HG03520 (cell line): ENCODE results near the gene C14orf180.

Experiments
- ATAC-seq: cut with Tn5 transposase; IDR thresholded peaks from one replicate; pipeline ENCODE4 v1.9.1; 2021; ENCODE audit warnings: mild to moderate bottlenecking, moderate library complexity; ENCODE audit not compliant: unreplicated experiment

C14orf180 gene

DNA sequence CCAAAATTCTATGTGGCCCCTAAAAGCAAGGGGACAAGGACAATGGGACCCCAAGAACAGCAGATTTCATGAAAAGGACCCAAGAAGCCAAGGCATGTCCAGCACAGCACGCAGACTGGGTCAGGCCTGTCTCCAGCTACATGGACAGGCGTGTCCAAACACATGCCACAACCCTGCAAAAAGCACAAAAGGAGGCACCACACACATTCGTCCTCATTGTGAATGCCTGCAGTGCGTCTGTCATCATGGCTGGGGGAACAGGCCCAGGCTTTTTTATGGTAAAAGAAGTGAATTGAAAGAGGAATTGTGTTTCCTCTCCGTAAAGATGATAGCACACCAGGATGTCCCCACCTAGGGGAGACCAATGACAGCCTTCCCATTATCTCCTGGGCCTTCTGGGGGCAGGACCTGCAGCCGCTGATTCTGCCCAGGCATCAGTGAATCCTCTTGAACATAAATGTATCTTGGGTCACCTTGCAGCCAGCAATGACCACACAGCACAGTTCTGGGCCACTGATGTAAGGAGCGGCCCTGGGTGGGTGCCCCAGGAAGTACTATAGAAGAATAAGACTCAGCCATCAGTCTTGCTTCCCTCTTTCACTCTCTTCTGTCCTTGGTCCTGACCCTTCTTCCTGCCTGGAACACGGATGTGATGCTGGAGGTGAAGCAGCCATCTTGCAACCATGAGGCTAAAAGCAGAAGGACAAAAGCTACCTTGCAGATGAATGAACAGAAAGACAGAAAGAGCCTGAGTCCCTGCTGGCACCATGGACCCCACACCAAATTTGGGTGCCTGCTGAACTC, 29.8 kb upstream of the C14orf180 start:
- ATAC-seq = no peak

DNA sequence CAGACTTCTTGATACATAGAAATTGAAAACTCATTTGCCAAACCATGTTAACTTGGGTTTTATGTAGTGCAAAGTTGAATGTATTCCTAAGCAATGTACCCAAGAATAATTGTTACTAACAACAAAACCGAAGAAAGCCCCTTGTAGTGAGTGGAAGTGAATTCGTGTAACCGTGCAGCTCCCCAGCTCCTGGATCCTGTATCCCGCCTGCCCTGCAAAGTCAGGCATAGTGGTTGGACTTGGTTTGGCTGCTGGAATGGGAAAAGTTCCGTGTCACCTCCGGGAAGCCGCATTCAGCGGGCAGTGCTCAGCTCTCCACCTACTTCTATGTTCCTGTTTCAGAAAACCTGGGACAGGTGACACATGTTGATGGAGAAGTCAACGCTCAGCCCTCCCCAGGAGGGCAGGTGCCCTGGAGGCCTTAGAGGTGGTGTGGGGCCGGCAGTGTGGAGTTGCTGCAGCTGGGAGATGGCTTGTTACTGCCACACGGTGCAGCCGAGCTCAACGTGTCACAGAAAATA, 29.2 kb upstream of the C14orf180 start:
- no peak for ATAC-seq

DNA sequence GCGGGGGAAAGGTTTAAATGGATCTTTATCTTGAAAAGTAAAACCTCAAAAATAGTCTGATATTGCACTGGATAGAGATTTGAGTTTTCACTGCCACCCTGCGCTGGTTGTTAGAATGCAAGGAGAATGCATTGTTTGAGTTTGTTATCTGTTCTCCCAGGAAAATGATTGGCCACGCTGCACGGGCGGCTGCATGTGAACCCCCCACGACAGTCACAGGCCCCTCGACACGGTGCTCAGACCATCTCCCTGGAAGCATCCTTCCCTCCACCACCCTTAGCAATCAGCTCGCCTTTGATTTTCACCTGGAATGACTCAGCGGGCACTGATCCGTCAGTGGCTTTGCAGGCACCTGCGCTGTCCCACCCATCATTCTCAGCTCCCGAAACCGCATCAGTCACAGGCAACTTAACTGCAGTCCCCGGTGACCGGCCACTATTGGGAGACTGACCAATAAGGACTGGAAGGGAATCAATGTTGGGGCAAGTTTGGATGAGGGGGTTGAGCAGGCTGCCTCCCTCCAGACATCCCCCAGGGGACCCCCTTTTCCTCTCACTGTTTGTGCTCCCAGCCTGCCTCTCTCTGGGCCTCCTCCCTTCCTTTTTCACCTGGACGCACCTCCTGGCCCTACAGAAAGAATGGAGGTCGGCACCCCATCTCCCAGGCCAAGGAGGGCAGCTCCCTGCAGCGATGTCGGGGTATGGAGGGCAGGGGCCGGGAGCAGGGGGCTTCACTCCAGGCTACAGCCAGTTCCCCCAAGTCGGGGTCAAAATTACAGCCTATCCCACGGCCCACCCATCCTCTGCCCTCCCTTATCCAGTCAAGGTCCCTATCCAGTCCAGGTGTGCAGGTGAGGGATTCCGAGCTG, 28.5 kb upstream of the C14orf180 start:
- no peak for ATAC-seq

DNA sequence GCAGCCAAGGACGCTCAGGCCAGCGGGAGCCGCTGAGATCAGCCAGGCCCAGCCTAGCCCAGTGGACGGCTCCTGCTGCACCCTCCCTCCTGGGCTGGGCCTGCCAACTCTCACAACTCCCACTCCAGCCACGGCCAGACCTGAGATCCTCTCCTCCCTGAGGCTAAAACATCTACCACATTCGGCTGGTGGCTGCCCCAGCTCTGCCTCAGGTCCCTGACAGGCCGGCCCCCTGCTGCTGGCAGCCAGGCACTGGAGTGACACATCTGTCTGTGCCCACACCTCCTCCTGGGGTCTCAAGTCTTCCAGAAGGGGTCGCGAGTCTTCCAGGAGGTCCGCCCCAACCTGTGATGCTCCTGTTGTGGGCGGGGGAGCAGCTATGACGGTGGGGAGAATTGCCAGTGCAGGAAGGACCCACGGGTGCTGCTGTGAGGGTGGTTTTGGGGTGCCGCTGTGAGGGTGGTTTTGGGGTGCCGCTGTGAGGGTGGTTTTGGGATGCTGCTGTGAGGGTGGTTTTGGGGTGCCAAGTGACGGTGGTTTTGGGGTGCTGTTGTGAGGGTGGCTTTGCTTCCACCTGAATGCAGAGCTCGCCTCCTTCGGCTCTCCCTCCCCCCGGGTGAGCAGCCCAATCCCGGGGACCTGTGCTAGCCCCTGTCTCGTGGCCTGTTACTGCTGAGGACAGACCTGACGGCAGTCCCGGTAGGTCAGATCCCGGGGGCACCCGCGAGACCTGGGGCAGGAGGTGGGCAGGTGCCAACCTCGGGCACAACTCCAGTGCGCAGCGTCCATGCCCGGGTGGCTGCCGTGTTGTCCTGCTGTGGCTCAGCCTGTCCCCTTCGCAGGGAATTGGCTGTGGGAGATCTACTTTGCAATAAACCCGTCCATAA, 27.5 kb upstream of the C14orf180 start:
- ATAC-seq = no peak

DNA sequence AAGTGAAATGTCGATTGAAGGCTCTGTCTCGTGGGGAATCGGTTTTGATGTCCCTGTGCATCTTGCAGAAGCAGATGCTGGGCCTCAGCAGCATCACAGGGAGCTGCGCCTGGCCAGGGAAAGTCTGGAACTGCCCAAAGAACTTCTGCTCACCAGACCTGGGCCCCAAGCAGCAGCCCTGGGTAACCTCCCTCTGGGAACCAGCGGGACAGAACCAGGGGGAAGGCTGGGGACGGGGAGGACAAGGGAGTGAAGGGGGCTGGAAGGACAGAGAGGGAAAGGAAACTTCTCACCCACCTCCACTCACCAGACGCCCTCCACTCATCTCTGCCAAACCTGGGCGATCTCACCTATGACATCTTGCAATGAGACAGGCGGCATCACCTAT, 26.8 kb upstream of the C14orf180 start:
- no peak for ATAC-seq

DNA sequence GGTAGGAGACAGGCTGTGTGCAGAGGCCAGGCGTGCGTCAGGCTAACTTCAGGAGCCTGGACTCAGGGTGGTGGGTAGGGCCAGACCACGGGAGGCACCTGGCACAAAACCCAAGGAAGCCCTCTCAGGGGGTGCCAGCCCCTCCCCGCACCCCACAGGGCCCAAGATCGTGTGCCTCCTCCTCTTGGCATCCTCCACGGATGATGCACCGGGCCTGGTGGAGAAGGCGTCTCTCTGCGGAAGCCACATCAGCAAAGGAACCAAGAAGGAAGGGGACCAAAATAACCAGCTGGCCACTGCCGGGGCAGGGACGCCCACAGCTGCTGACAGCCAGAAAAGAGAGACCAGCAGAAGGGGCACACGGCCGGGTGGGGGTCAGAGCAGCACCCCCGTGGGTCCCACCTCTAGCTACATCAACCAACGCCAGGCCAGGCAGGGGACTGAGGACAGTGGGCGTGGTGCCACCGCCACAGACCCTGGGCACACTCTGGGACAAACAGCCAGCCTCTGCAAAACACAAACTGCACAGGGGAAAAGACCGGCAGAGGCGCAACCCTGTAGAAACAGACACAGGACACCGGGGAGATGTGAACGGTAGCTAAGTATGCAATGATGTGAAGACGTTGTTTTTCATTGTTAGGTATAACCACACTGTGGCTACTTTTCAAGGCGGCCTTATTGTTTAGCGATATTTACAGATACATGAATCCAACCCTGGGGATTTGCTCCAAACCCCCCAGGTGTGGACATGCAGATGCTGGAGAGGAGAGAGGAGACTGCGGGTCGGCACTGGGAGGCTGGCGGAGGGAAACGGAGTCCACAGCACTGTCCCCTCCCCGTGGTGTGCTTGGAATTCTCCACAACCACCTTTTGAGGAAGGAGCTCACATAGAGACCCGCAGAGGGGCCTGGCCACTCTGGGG, 26.1 kb upstream of the C14orf180 start:
- no peak for ATAC-seq

DNA sequence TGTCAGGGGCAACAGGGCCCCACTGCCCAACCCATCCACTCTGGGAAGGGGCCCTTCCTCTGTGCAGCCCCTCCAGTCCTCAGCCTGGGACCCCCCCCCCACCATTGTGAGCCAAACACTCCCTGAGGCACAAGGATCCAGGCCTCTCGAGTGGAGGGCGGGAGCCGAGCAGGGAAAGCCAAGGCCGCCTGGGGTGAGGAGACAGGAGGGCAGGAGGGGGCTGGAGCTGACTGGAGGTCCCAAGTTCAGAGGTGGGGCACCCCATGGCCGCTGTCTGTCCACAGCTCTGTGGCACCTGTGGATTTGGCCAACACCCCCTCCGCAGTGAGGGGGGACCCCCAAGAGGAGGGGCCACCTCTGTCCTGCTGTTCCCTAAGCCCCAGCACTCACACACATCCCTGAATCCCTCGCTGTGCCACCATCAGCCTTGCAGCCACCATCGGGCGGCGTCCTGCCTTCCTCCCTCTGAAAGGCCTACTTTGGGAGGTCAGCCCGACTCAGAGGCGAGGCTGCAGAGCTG, 25.4 kb upstream of the C14orf180 start:
- no peak for ATAC-seq

DNA sequence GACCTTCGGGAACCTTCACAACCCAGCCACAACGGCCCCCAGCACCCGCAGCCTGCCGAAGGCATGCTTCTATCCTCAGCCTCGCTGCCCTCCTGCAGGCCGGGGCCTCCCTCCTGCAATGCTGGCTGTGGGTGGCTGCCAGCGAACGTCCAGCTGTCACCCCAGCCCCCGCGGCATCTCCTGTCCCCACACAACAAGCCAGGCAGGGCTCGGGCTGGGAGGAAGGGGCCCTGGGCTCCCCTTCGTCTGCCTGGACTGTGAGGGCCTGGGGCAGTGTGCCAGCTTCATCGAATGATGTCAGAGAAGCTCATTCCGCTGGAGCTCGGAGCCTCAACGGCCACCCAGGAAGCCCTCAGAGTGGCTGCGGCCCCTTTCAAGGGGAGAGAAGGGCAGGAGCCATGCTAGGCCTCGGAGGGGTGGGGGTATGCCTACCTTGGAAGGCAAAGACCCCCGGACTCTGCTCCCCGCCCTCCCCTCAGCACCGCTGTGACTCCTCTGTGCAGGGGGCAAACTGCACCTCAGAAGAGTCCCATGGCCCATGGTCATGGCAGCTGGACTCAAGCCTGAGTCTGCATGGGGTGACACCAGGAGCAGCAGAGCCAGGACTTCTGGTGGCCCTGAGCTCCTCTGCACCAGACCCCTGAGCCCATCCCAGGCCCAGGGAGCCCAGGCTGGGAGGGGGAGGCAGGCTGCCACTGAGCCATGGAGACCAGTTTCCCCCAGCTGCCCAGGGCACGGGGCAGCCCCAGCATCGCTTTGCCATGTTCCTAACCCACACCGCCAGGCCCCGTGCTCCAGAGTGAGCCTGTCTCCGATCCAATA, 24.7 kb upstream of the C14orf180 start:
- no peak for ATAC-seq

DNA sequence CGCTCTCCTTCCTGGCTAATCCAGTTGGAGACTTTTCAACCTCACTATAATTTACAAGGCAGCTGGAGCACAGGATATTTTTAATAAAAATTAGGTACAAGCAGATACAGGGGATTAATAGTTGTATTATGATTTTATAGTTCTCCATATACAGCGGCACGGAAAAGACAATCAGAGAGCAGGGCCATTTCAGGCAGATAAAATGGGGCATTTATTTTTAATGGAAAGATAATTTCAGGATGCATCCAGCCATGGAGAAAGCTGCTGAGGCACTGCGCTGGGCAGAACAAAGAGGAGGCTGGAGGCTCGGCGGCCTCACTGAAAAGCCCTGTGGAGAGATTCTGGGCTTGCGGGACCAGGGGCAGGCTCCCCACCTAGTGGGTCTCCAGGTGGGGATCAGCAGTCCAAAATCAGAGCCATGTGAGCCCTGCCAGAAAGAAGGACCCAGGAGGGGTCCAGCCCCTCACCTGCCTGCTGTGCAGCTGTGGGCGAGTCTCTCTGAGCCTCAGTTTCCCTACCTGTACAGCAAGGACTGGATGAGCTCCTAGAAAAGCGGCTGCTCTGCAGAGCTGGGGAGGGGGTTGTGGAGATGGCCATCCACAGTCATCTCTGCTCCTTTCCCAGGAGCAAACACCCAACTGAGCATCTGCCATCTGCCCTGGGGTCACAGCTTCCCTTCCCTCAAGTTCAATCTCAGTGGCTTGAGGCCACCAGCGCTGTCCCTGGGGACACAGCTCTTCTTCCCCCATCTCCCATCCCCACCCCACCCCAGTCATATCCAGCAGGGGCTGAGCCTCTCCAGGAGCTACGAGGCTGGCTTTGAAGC, 23.9 kb upstream of the C14orf180 start:
- ATAC-seq = no peak

DNA sequence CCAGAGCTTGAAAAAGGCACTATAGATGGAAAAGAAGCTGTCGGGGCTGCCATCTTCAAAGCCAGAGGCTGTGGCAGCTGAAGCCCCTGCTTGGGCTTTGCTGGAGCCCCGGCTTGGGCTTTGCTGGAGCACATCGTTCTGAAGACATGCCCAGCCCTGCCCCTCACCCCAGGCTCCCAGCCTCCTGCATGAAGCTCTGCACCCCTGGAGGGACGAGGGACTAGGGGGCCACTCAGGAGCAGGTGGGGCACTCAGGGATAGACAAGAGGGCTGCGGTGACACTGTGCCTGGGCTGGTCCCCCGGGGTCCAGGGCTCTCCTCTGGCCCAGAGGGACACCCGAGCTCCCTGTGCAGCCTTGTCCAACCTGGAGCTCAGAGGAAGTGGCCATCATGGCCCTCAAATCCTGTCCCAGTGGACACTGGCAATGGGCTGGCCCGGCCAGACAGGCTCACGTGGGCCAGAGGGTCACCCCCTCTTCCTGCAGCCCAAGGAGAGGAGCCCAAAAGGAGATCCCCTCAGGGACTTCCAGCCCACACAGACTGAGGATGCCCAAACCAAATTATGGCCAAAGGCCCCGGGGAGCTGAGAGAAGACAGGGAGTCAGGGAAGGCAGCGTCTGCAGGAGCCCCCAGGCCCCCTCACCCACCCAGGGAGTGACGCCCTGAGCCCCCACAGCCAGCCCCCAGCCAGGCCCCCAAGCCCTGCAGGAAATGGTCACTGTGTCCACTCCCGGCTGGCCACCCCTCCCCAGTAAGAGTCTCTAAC, 23.1 kb upstream of the C14orf180 start:
- no peak for ATAC-seq

DNA sequence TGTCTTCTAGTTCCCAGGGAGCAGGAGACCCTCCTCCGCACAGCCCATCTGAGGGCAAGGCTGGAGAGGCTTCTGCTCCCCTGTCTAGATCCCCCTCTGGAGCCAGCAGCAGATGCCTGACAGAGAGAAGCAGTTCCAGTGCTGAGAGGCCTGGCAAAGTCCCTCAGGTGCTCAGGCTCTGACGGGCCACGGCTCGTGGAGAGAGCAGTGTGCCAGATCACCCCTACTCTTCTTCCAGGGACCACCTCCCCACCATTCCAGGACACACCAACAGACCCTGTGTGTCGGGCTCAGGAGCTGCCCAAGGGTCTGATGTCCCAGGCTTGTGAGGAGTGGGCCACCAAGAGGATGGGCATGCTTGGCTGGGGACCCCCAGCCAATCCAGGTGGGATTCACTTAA, 22.5 kb upstream of the C14orf180 start:
- no peak for ATAC-seq

DNA sequence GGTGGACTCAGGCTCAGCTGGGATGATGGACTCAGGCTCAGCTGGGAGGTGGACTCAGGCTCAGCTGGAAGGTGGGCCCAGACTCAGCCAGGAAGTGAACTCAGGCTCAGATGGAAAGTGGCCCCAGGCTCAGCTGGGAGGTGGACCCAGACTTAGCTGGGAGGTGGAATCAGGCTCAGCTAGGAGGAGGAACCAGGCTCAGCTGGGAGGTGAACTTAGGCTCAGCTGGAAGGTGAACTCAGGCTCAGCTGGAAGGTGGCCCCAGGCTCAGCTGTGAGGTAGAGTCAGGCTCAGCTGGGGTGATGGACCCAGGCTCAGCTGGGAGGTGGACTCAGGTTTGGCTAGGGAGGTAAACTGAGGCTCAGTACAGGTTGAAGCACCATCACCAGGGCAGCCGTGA, 21.8 kb upstream of the C14orf180 start:
- ATAC-seq = no peak

DNA sequence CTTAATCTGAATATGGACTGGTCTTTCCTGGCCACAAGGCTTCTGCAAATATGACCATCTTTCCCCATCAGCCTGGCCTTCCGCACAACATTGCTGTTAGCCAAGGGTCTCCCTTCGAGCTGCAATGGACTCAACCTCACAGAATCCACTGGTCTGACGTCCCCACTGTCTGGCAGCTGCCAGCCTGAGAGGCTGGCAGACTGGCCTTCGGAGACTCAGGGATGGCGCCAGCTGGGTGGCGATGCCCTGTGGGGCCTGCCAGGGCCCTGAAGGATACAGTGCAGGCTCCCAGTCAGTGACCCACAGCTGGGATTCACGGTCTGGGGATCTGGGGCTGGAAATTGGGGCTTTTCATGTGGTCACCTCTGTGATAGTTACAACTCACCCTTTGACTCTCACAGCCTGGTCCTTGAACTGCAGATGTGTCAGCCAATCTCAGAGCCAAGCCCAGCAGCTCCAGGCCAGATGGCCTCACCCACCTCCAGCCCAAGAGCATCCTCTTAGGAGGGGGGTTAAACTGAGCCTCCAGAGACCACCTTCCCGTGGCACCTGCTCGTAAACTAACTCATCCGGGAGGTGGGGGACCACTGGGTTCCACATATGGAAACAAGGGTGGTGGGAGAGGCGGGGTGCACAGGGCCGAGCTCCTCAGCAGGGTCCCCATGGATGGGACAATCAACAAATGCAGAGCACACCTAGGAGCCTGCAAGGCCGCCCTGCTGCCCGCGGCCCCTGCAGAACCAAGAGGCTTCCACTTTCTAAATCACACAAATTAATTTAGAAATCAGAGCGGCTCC, 21.1 kb upstream of the C14orf180 start:
- no peak for ATAC-seq

DNA sequence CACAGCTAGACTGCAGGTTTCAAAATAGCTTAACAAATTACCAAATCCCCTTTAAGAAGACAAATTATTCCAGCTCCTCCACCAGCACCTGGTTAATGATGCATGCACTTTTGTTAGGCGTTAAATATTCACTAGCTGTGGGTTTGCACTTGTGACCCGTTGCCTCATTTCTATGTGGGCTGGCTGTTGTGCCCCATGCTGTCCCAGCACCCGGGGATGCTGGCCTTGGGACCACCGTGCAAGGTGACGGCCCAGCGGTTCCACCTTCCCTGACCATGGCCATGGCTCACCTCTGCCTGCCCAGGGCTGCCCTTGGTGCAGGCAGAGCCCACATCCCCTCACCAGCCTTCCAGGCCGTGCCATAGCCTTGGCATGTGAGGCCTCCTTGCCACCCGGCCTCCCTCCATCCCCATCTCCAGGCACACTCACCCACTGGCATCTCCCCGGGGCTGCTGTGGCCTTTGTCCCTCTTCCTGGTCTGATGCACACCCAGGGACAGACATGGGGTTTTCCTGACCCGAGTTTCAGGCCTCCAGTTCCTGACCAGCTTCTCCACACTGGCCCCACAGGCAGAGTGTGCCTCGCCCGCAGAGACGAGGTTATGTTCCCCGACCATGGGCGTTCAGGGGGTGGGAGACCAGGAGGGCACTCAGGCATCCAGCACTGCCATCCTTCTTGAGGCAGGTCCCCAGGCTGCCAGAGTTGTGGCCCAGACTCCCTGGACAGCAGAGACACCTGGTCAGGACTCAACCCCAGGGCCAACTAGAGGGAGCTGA, 20.3 kb upstream of the C14orf180 start:
- ATAC-seq = no peak

DNA sequence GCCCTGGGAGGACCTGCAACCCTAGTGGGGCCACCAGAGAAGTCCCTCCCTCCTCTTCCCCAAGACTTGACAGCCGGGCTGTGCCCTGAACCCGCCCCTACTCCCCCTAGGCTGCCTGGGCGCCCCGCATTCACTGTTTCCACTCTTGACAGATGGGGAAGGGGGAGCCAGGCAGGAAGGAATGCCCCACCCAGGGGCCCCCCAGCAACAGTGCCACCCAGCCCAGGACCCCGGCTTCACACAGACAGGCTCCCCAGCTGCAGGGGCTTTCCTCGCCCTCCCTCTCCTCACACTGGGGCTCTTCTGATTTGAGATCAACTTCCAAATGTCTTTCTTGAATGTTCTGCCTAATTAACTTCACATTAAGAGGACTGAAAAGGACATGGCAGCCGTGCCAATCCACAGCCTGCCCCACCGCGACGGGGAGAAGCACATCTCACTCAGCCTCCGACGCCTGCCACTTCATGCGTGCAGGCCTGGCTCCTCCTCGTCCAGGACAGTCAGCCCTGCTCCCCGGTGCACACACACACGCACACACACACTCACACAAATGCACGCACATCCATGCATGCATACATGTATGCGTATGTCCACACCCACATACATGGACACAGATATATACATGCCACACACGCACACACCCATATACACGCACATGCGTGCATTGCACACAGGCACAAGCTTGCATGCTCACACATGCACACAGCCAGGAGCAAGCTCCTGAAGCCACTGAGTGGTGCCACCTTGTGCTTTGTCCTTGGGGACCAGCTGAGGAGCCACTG, 19.6 kb upstream of the C14orf180 start:
- no peak for ATAC-seq
